ENCODE data around the gene ALDH7A1. TPM values are rescaled to one million over a fixed set of nuclear protein-coding genes. Genes with fewer than 3 reads are reported as not detected.
"Not testable (repeated sequence)": the region's sequence is repeated elsewhere in the genome, so short reads cannot be mapped to it uniquely, and the experiment has no call there.

ALDH7A1 gene
- total RNA-seq, 1 donor from 2014 or later, result 90.6 TPM

DNA sequence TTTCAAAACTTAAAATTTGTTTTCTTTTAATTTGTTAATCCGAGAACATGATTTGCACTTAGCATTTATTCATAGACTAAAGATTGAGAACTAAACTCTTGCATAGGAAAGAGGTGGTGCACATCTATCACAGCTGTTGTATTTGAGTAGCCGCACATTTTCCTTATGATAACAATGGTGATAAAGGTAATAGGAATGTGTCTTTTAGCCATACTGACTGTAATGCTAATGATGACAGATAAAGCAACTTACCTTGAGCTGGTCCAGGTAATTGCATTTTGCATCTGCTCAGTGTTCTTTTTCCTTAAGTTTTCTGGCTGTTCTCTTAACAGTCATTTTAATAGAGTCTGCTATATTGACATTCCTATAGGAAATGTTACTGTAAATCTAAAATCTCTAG lies 24.8 kb upstream of the ALDH7A1 start:
- no peak overlapping the region for H3K4me2 ChIP-seq (ENCODE audit: low read length)
- no peak overlapping the region for H3K27ac ChIP-seq (ENCODE audit: low read depth, low read length)
- FAIRE-seq, result peak; percentile 32
- Mint-ChIP-seq H3K27ac (ENCODE audit: unreplicated experiment) (no peak overlapping the region), H3K36me3 (ENCODE audit: low read depth, unreplicated experiment) (peaks cover 7% of the 10 kb centered on the region), H3K27me3 (ENCODE audit: low read depth, unreplicated experiment) (no peaks in the 10 kb centered on the region), H3K4me1 (ENCODE audit: low read depth, unreplicated experiment) (peaks cover 13% of the 10 kb centered on the region), H3K9me3 (ENCODE audit: unreplicated experiment) (no peaks in the 10 kb centered on the region), H3K4me3 (ENCODE audit: unreplicated experiment) (no peak overlapping the region)
- no peak overlapping the region for H3K9ac ChIP-seq (ENCODE audit: low read length)
- H3K4me1 ChIP-seq (ENCODE audit: insufficient read depth, low read length), result peaks cover 11% of the 10 kb centered on the region
- no peaks in the 10 kb centered on the region for H3K27me3 ChIP-seq (ENCODE audit: insufficient read depth, low read length)
- TF ChIP-seq, protein P1, sequence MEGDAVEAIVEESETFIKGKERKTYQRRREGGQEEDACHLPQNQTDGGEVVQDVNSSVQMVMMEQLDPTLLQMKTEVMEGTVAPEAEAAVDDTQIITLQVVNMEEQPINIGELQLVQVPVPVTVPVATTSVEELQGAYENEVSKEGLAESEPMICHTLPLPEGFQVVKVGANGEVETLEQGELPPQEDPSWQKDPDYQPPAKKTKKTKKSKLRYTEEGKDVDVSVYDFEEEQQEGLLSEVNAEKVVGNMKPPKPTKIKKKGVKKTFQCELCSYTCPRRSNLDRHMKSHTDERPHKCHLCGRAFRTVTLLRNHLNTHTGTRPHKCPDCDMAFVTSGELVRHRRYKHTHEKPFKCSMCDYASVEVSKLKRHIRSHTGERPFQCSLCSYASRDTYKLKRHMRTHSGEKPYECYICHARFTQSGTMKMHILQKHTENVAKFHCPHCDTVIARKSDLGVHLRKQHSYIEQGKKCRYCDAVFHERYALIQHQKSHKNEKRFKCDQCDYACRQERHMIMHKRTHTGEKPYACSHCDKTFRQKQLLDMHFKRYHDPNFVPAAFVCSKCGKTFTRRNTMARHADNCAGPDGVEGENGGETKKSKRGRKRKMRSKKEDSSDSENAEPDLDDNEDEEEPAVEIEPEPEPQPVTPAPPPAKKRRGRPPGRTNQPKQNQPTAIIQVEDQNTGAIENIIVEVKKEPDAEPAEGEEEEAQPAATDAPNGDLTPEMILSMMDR (IDR thresholded peaks at IDR 0.05; ENCODE audit: insufficient read depth, low read depth, low read length), result no peak
- TF ChIP-seq EZH2 (IDR thresholded peaks at IDR 0.05; ENCODE audit: insufficient read depth, low read length), result no peak
- DNase-seq (ENCODE audit: low read depth), result peak; percentile 12
- H4K20me1 ChIP-seq (ENCODE audit: insufficient read depth, low read length), result peaks cover 20% of the 10 kb centered on the region
- H3K36me3 ChIP-seq (ENCODE audit: insufficient read depth, low read length), result peaks cover 15% of the 10 kb centered on the region
- no peaks in the 10 kb centered on the region for H3K9me3 ChIP-seq (ENCODE audit: insufficient read depth, low read depth, low read length)
- H3K79me2 ChIP-seq (ENCODE audit: insufficient read depth, low read length), result peaks cover 41% of the 10 kb centered on the region
- no peak overlapping the region for H3K4me3 ChIP-seq (ENCODE audit: insufficient read depth, low read depth, low read length)
- H2AFZ ChIP-seq (ENCODE audit: low read depth, low read length), result no peak overlapping the region

DNA sequence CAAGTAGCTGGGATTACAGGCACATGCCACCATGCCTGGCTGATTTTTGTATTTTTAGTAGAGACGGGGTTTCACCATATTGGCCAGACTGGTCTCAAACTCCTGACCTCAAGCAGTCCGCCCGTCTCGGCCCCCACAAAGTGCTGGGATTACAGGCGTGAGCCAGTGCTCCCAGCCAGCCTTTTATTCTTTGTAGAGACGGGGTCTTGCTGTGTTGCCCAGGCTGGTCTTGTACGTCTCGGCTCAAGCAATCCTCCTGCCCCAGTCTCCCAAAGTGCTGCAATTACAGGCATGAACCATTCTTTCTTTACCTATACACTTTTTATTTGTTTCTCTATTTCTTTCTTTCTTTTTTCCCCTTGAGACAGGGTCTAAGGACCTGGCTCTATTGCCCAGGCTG lies 22.6 kb upstream of the ALDH7A1 start:
- not testable (repeated sequence) for H3K27me3 Mint-ChIP-seq (ENCODE audit: low read depth, unreplicated experiment); H3K4me3 Mint-ChIP-seq (ENCODE audit: unreplicated experiment); H3K9ac ChIP-seq (ENCODE audit: low read length); FAIRE-seq; H2AFZ ChIP-seq (ENCODE audit: low read depth, low read length); H3K9me3 ChIP-seq (ENCODE audit: insufficient read depth, low read depth, low read length); H3K9me3 Mint-ChIP-seq (ENCODE audit: unreplicated experiment); H3K4me1 ChIP-seq (ENCODE audit: insufficient read depth, low read length); H3K27me3 ChIP-seq (ENCODE audit: insufficient read depth, low read length); H3K4me1 Mint-ChIP-seq (ENCODE audit: low read depth, unreplicated experiment); H3K4me3 ChIP-seq (ENCODE audit: insufficient read depth, low read depth, low read length); H3K36me3 Mint-ChIP-seq (ENCODE audit: low read depth, unreplicated experiment); H3K27ac Mint-ChIP-seq (ENCODE audit: unreplicated experiment); H3K27ac ChIP-seq (ENCODE audit: low read depth, low read length); DNase-seq (ENCODE audit: low read depth); H3K4me2 ChIP-seq (ENCODE audit: low read length)
- peaks cover 62% of the 10 kb centered on the region for H3K79me2 ChIP-seq (ENCODE audit: insufficient read depth, low read length)
- peaks cover 23% of the 10 kb centered on the region for H4K20me1 ChIP-seq (ENCODE audit: insufficient read depth, low read length)
- H3K36me3 ChIP-seq (ENCODE audit: insufficient read depth, low read length), result peaks cover 16% of the 10 kb centered on the region

DNA sequence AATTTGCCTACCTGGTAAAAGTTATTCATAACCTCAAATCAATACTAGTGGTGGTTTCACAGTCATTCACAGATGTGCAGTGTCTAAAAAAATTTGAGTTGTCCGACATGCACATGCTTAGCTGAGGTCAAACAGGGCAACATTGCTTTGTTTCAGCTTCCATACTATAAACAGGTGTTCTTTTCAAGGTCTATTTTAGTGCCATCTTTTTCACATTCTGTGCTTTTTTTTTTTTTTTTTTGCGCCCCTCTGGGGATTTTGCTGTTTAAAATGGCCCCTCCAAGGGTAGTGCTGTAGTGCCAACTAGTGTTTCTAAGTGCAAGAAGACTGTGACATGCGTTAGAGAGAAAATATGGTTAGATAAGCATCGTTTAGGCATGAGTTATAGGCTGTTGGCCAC lies 20.3 kb upstream of the ALDH7A1 start:
- no peaks in the 10 kb centered on the region for H3K27me3 ChIP-seq (ENCODE audit: insufficient read depth, low read length)
- no peak overlapping the region for H3K4me3 ChIP-seq (ENCODE audit: insufficient read depth, low read depth, low read length)
- no peak overlapping the region for H3K27ac ChIP-seq (ENCODE audit: low read depth, low read length)
- FAIRE-seq (no peak), DNase-seq (ENCODE audit: low read depth) (no peak)
- no peak overlapping the region for H3K9ac ChIP-seq (ENCODE audit: low read length)
- peaks cover 37% of the 10 kb centered on the region for H4K20me1 ChIP-seq (ENCODE audit: insufficient read depth, low read length)
- no peaks in the 10 kb centered on the region for H3K9me3 Mint-ChIP-seq (ENCODE audit: unreplicated experiment)
- H3K36me3 ChIP-seq (ENCODE audit: insufficient read depth, low read length), result peaks cover 21% of the 10 kb centered on the region
- H3K9me3 ChIP-seq (ENCODE audit: insufficient read depth, low read depth, low read length), result no peaks in the 10 kb centered on the region
- H3K4me2 ChIP-seq (ENCODE audit: low read length), result no peak overlapping the region
- H3K27me3 Mint-ChIP-seq (ENCODE audit: low read depth, unreplicated experiment), result no peaks in the 10 kb centered on the region
- H3K4me3 Mint-ChIP-seq (ENCODE audit: unreplicated experiment), result no peak overlapping the region
- H3K79me2 ChIP-seq (ENCODE audit: insufficient read depth, low read length), result peaks cover 79% of the 10 kb centered on the region
- TF ChIP-seq, protein P1 (IDR thresholded peaks at IDR 0.05; ENCODE audit: insufficient read depth, low read depth, low read length), result no peak
- TF ChIP-seq EZH2 (IDR thresholded peaks at IDR 0.05; ENCODE audit: insufficient read depth, low read length), result no peak
- peaks cover 6% of the 10 kb centered on the region for H3K36me3 Mint-ChIP-seq (ENCODE audit: low read depth, unreplicated experiment)
- H3K4me1 ChIP-seq (ENCODE audit: insufficient read depth, low read length), result no peaks in the 10 kb centered on the region
- peaks cover 3% of the 10 kb centered on the region for H3K4me1 Mint-ChIP-seq (ENCODE audit: low read depth, unreplicated experiment)
- no peak overlapping the region for H2AFZ ChIP-seq (ENCODE audit: low read depth, low read length)
- H3K27ac Mint-ChIP-seq (ENCODE audit: unreplicated experiment), result no peak overlapping the region

Data from astrocyte (in vitro differentiated cells and primary cell).